ENCODE results near the gene CEP152. TPM values are rescaled to one million over a fixed set of nuclear protein-coding genes. Genes with fewer than 3 reads are reported as not detected.

The CEP152 gene
- total and polyA plus RNA-seq, 2 donors (not counting 1 experiment from before 2014, with no cell fraction given): 1.5 to 18.0 TPM

GRCh38 chr15:48805591-48805990 lies 5.3 kb downstream of the CEP152 start:
- ATAC-seq (ENCODE audit: low read depth) (no peak), DNase-seq (no peak)
- no peak overlapping the region for H3K4me2 ChIP-seq (replicated peaks; ENCODE audit: low read depth, low read length, poor library complexity, severe bottlenecking)
- Mint-ChIP-seq H3K4me3 (no peak overlapping the region), H3K27me3 (no peaks in the 10 kb centered on the region), H3K27ac (no peak overlapping the region), H3K9me3 (ENCODE audit: insufficient read depth) (no peaks in the 10 kb centered on the region), H3K4me1 (peaks cover 26% of the 10 kb centered on the region)
- TF ChIP-seq CTCF (IDR thresholded peaks at IDR 0.05) (no peak), EZH2 (IDR thresholded peaks at IDR 0.05; ENCODE audit: borderline replicate concordance, insufficient read depth, low read depth, low read length, poor library complexity, severe bottlenecking) (no peak)
- CTCF ChIA-PET: interaction anchor here (0.5 to 2.4 kb wide), 2 partner anchors 72 to 75 kb away, joined by 4 to 5 read pairs; partner anchors contain the start of gene EID1
- no peaks in the 10 kb centered on the region for H4K20me1 ChIP-seq (ENCODE audit: control insufficient read depth, insufficient read depth, low read length, poor library complexity, severe bottlenecking)
- peaks cover 10 to 12% of the 10 kb centered on the region in 2 donors for H3K4me1 ChIP-seq (ENCODE audit: control insufficient read depth in 2 of 2, insufficient read depth in 2 of 2, low read length in 2 of 2)
- H3K36me3 ChIP-seq (replicated peaks in 1 of 2; ENCODE audit: control extremely low read depth in 1 of 2, control insufficient read depth in 1 of 2, extremely low read depth in 1 of 2, insufficient read depth in 2 of 2, low read length in 1 of 2): peaks cover 0 to 2% of the 10 kb centered on the region in 2 experiments
- H3K4me3 ChIP-seq (ENCODE audit: control extremely low read depth in 1 of 5, extremely low read depth in 1 of 5, insufficient read depth in 1 of 5, low read depth in 2 of 5, low read length in 4 of 5): no peak overlapping the region
- intact Hi-C loops (cut with micrococcal nuclease): no loop called here
- peaks cover 22% of the 10 kb centered on the region for H3K79me2 ChIP-seq (ENCODE audit: control insufficient read depth, insufficient read depth, low read length)
- no peak overlapping the region for H3K27ac ChIP-seq (ENCODE audit: low read length in 2 of 2)
- POLR2A ChIA-PET: interaction anchor here (0.6 kb wide), 1 partner anchor 13 kb away, joined by 3 read pairs; no protein-coding TSS in a partner anchor
- no peak overlapping the region for H3K9ac ChIP-seq (ENCODE audit: low read length)
- H3K9me3 ChIP-seq (ENCODE audit: control extremely low read depth in 1 of 3, control insufficient read depth in 2 of 3, insufficient read depth in 1 of 3, low read length in 2 of 3): no peaks in the 10 kb centered on the region
- no peaks in the 10 kb centered on the region for H3K27me3 ChIP-seq (replicated peaks in 1 of 4; ENCODE audit: control extremely low read depth in 1 of 4, control insufficient read depth in 3 of 4, insufficient read depth in 4 of 4, low read length in 3 of 4)
- no peak overlapping the region for H2AFZ ChIP-seq (ENCODE audit: insufficient read depth, low read depth, low read length, poor library complexity, severe bottlenecking)
- WGBS (ENCODE audit: insufficient coverage): no CpG with 5 or more reads among the region's 2 CpGs

- H3K9me3 Mint-ChIP-seq (ENCODE audit: insufficient read depth): no peaks in the 10 kb centered on the region
- peaks cover 15% of the 10 kb centered on the region for H3K79me2 ChIP-seq (ENCODE audit: control insufficient read depth, insufficient read depth, low read length)
- peaks cover 0 to 2% of the 10 kb centered on the region in 2 experiments for H3K36me3 ChIP-seq (replicated peaks in 1 of 2; ENCODE audit: control extremely low read depth in 1 of 2, control insufficient read depth in 1 of 2, extremely low read depth in 1 of 2, insufficient read depth in 2 of 2, low read length in 1 of 2)
- no peak overlapping the region for H3K27ac ChIP-seq (ENCODE audit: low read length in 2 of 2)
- H3K4me2 ChIP-seq (replicated peaks; ENCODE audit: low read depth, low read length, poor library complexity, severe bottlenecking): no peak overlapping the region
- H3K9me3 ChIP-seq (ENCODE audit: control extremely low read depth in 1 of 3, control insufficient read depth in 2 of 3, insufficient read depth in 1 of 3, low read length in 2 of 3): no peaks in the 10 kb centered on the region
- DNase-seq (no peak), ATAC-seq (ENCODE audit: low read depth) (no peak)
- no peaks in the 10 kb centered on the region for H3K27me3 Mint-ChIP-seq
- H3K4me1 Mint-ChIP-seq: peaks cover 18% of the 10 kb centered on the region
- no peak for TF ChIP-seq CTCF (IDR thresholded peaks at IDR 0.05)
- TF ChIP-seq EZH2 (IDR thresholded peaks at IDR 0.05; ENCODE audit: borderline replicate concordance, insufficient read depth, low read depth, low read length, poor library complexity, severe bottlenecking): no peak
- intact Hi-C loops (cut with micrococcal nuclease): no loop called here
- no peak overlapping the region for H3K27ac Mint-ChIP-seq
- ChIA-PET POLR2A (no interaction called here), CTCF (interaction anchor here (0.5 kb wide), 1 partner anchor 21 kb away, joined by 3 read pairs; no protein-coding TSS in a partner anchor)
- H3K4me3 ChIP-seq (ENCODE audit: control extremely low read depth in 1 of 5, extremely low read depth in 1 of 5, insufficient read depth in 1 of 5, low read depth in 2 of 5, low read length in 4 of 5): no peak overlapping the region
- peaks cover 4 to 6% of the 10 kb centered on the region in 2 donors for H3K4me1 ChIP-seq (ENCODE audit: control insufficient read depth in 2 of 2, insufficient read depth in 2 of 2, low read length in 2 of 2)
- H3K4me3 Mint-ChIP-seq: no peak overlapping the region
- H2AFZ ChIP-seq (ENCODE audit: insufficient read depth, low read depth, low read length, poor library complexity, severe bottlenecking): no peak overlapping the region
- WGBS (ENCODE audit: insufficient coverage): 100% methylated on average over 1 of the region's 2 CpGs
- no peaks in the 10 kb centered on the region for H4K20me1 ChIP-seq (ENCODE audit: control insufficient read depth, insufficient read depth, low read length, poor library complexity, severe bottlenecking)
- H3K27me3 ChIP-seq (replicated peaks in 1 of 4; ENCODE audit: control extremely low read depth in 1 of 4, control insufficient read depth in 3 of 4, insufficient read depth in 4 of 4, low read length in 3 of 4): no peaks in the 10 kb centered on the region
- H3K9ac ChIP-seq (ENCODE audit: low read length): no peak overlapping the region
These were observed 7.0 kb downstream of the CEP152 start for GRCh38 chr15:48803877-48804276.

All from B cell (primary cell).